Endothelial cell of umbilical vein (primary cell): ENCODE data around the gene PRKCD. TPM values are rescaled to one million over a fixed set of nuclear protein-coding genes. Genes with fewer than 3 reads are reported as not detected.

Source experiments
- BruUV-seq: library from RNA; stranded (reverse); fragments of 400-500 nt; replicated peaks from 2 replicates; lab custom pipeline; 2021; lab: Mats Ljungman, UMichigan
- CTCF ChIA-PET: fragments of 300-600, 350-600 bp; sonication (Branson Sonifier 250); formaldehyde crosslinking; loops from one replicate; lab custom pipeline; 2021; ENCODE audit warnings: antibody characterized with exemption, inconsistent platforms; lab: Charles Lee
- POLR2A ChIA-PET: fragments of 300-600, 350-600 bp; sonication (Branson Sonifier 250); formaldehyde crosslinking; loops from one replicate; lab custom pipeline; 2021; ENCODE audit warnings: antibody characterized with exemption, inconsistent platforms; lab: Charles Lee
- DNase-seq: peaks from one replicate; pipeline ENCODE4 v3.0.0-alpha.2; 2011; ENCODE audit warnings: low read depth, low spot score
- FAIRE-seq: peaks from 2 replicates; lab custom pipeline; 2011; peaks lifted over from hg19 to GRCh38; lab: Jason Lieb, UNC
- H2AFZ ChIP-seq: 2 replicates; pipeline ENCODE4 v1.6.0; 2012; ENCODE audit warnings: low read depth, low read length, control low read depth, inconsistent platforms
- H3K27ac ChIP-seq: 2 replicates; pipeline ENCODE4 v1.5.1; 2011; ENCODE audit warnings: low read depth, mild to moderate bottlenecking, control low read depth, low read length, moderate library complexity; ENCODE audit not compliant: insufficient read depth
- H3K27me3 ChIP-seq, 2 experiments: 2 replicates each; pipeline versions ENCODE4 v1.6.0 to v1.6.1; 2011; ENCODE audit warnings: low read length in 2 of 2, mixed read lengths in 1 of 2; ENCODE audit not compliant: control insufficient read depth in 2 of 2, insufficient read depth in 2 of 2
- H3K36me3 ChIP-seq, 2 experiments: 2 replicates in 1 of 2; 3 replicates in 1 of 2; pipeline ENCODE4 v1.5.1; 2011; ENCODE audit warnings: low read length in 2 of 2, mild to moderate bottlenecking in 1 of 2, moderate library complexity in 1 of 2; ENCODE audit not compliant: control insufficient read depth in 2 of 2, insufficient read depth in 2 of 2; ENCODE audit errors: extremely low read depth in 1 of 2
- H3K4me1 ChIP-seq: 3 replicates; pipeline ENCODE4 v1.5.1; 2011; ENCODE audit warnings: mild to moderate bottlenecking, low read length; ENCODE audit not compliant: control insufficient read depth, insufficient read depth; ENCODE audit errors: extremely low read depth
- H3K4me2 ChIP-seq: 2 replicates; pipeline ENCODE4 v1.6.1; 2011; ENCODE audit warnings: low read length, control low read depth, mixed read lengths; ENCODE audit not compliant: insufficient read depth
- H3K4me3 ChIP-seq, 3 experiments: fragments of 200-600 bp in 1 of 3; sonication (generic), shearing (Covaris generic) in 1 of 3; replicated peaks in 1 of 3; 2 replicates each; pipeline ENCODE4 v1.5.1; 2011 to 2016; ENCODE audit warnings: control low read depth in 3 of 3, low read length in 3 of 3, mild to moderate bottlenecking in 2 of 3, inconsistent platforms in 1 of 3, low read depth in 1 of 3, moderate library complexity in 1 of 3; ENCODE audit not compliant: insufficient read depth in 1 of 3
- H3K79me2 ChIP-seq: 2 replicates; pipeline ENCODE4 v1.6.0; 2012; ENCODE audit warnings: low read length, inconsistent platforms; ENCODE audit not compliant: control insufficient read depth, insufficient read depth
- H3K9ac ChIP-seq: replicated peaks from 2 replicates; pipeline ENCODE3; 2011; ENCODE audit warnings: low read length, control low read depth; ENCODE audit not compliant: insufficient read depth; ENCODE audit errors: extremely low read depth
- H3K9me1 ChIP-seq: replicated peaks from 3 replicates; pipeline ENCODE4 v1.6.0; 2011; ENCODE audit warnings: mild to moderate bottlenecking, low read length; ENCODE audit not compliant: control insufficient read depth, insufficient read depth; ENCODE audit errors: extremely low read depth
- H3K9me3 ChIP-seq: replicated peaks from 2 replicates; pipeline ENCODE4 v1.5.1; 2012; ENCODE audit warnings: low read length, inconsistent platforms; ENCODE audit not compliant: control insufficient read depth, insufficient read depth
- H4K20me1 ChIP-seq: replicated peaks from 2 replicates; pipeline ENCODE3; 2011; ENCODE audit warnings: mild to moderate bottlenecking, low read length; ENCODE audit not compliant: control insufficient read depth, insufficient read depth; ENCODE audit errors: extremely low read depth
- EZH2 ChIP-seq: IDR thresholded peaks from 2 replicates; pipeline ENCODE4 v1.6.1; 2012; ENCODE audit warnings: borderline replicate concordance, low read depth, mild to moderate bottlenecking, moderate library complexity, low read length, inconsistent platforms; ENCODE audit not compliant: severe bottlenecking
- FOS ChIP-seq: IDR thresholded peaks from 2 replicates; pipeline ENCODE4 v1.6.1; 2011; ENCODE audit warnings: mild to moderate bottlenecking, low read length, moderate library complexity, borderline replicate concordance; ENCODE audit not compliant: insufficient read depth
- GATA2 ChIP-seq: IDR thresholded peaks from 2 replicates; pipeline ENCODE4 v1.7.0; 2011; ENCODE audit warnings: low read depth, mild to moderate bottlenecking, moderate library complexity, mixed read lengths, low read length; ENCODE audit not compliant: insufficient read length, insufficient read depth
- JUN ChIP-seq: IDR thresholded peaks from 2 replicates; pipeline ENCODE4 v1.6.1; 2011; ENCODE audit warnings: borderline replicate concordance, low read depth; ENCODE audit not compliant: insufficient read length, insufficient read depth
- MAX ChIP-seq: IDR thresholded peaks from 2 replicates; pipeline ENCODE4 v1.6.1; 2011; ENCODE audit not compliant: insufficient read depth, insufficient read length
- MYC ChIP-seq: IDR thresholded peaks from one replicate; pipeline ENCODE4 v1.6.1; 2011; ENCODE audit warnings: mild to moderate bottlenecking, low read depth, low read length
- POLR2A ChIP-seq: IDR thresholded peaks from 2 replicates; pipeline ENCODE4 v1.6.1; 2012; ENCODE audit warnings: low read depth, mild to moderate bottlenecking, control low read depth, low read length
- POLR2AphosphoS5 ChIP-seq: IDR thresholded peaks from 2 replicates; pipeline ENCODE4 v1.6.1; 2012; ENCODE audit warnings: low read depth, mild to moderate bottlenecking, control low read depth, low read length, moderate library complexity; ENCODE audit not compliant: insufficient read depth
- dilution Hi-C: fragments of 300-500 bp; cut with MboI; formaldehyde crosslinking; loops from one replicate; pipeline ENCODE4 v1.15.0; 2019; ENCODE audit warnings: low sequenced_read_pairs; ENCODE audit not compliant: extremely low pct_ligation_motif_present
- intact Hi-C: fragments of 100-400 bp; cut with micrococcal nuclease; formaldehyde crosslinking; loops from one replicate; pipeline ENCODE4 v1.10.0; 2022
- polyA plus RNA-seq, 4 experiments: library from polyadenylated mRNA; depleted of rRNA in 3 of 4; stranded (reverse) in 3 of 4; unstranded in 1 of 4; fragments of >200 nt; gene quantifications; 2 replicates each; pipeline versions ENCODE4 v1.2.1 to v1.2.3, GENCODE V29; 2011 to 2012; ENCODE audit warnings: missing spikeins in 1 of 4
- total RNA-seq: library from RNA; stranded (reverse); gene quantifications from 2 replicates; pipeline ENCODE4 v1.2.3, GENCODE V29; 2021
- TF ChIP-seq, protein P1 (sequence below), 2 donors: IDR thresholded peaks; 1 replicate in 1 of 2; 2 replicates in 1 of 2; pipeline ENCODE4 v1.5.1; 2011; ENCODE audit warnings: low read length in 2 of 2, mild to moderate bottlenecking in 2 of 2, moderate library complexity in 2 of 2, control low read depth in 1 of 2, inconsistent platforms in 1 of 2, low read depth in 1 of 2; ENCODE audit not compliant: insufficient read depth in 1 of 2; ENCODE audit errors: extremely low read depth in 1 of 2

PRKCD gene
- total and polyA plus RNA-seq, 2 donors (not counting 3 experiments of a cell fraction or from before 2014, with no cell fraction given) = 15.5 to 19.0 TPM

GRCh38 chr3:53232641-53233377 lies 71.8 kb downstream of the PRKCD start:
- no peaks in the 10 kb centered on the region for H4K20me1 ChIP-seq
- FAIRE-seq (no peak), DNase-seq (no peak)
- H3K27ac ChIP-seq = no peak overlapping the region
- no peaks in the 10 kb centered on the region for H3K27me3 ChIP-seq
- no TSS peak for BruUV-seq
- no peak overlapping the region for H3K4me2 ChIP-seq
- peaks cover 51 to 67% of the 10 kb centered on the region in 2 experiments for H3K36me3 ChIP-seq
- H3K4me1 ChIP-seq = peaks cover 25% of the 10 kb centered on the region
- H3K9ac ChIP-seq = no peak overlapping the region
- dilution Hi-C loops = no loop called here
- H3K79me2 ChIP-seq = peaks cover 48% of the 10 kb centered on the region
- ChIA-PET CTCF (interaction anchor here (0.9 kb wide), 2 partner anchors 12 to 13 kb away, joined by 3 read pairs; no protein-coding TSS in a partner anchor), POLR2A (no interaction called here)
- H2AFZ ChIP-seq = no peak overlapping the region
- TF ChIP-seq EZH2 (no peak), FOS (no peak), JUN (no peak), POLR2AphosphoS5 (no peak), MYC (no peak), MAX (no peak), POLR2A (no peak), GATA2 (no peak)
- TF ChIP-seq, protein P1, sequence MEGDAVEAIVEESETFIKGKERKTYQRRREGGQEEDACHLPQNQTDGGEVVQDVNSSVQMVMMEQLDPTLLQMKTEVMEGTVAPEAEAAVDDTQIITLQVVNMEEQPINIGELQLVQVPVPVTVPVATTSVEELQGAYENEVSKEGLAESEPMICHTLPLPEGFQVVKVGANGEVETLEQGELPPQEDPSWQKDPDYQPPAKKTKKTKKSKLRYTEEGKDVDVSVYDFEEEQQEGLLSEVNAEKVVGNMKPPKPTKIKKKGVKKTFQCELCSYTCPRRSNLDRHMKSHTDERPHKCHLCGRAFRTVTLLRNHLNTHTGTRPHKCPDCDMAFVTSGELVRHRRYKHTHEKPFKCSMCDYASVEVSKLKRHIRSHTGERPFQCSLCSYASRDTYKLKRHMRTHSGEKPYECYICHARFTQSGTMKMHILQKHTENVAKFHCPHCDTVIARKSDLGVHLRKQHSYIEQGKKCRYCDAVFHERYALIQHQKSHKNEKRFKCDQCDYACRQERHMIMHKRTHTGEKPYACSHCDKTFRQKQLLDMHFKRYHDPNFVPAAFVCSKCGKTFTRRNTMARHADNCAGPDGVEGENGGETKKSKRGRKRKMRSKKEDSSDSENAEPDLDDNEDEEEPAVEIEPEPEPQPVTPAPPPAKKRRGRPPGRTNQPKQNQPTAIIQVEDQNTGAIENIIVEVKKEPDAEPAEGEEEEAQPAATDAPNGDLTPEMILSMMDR (IDR thresholded peaks at IDR 0.05; ENCODE audit: extremely low read depth in 1 of 2, insufficient read depth in 1 of 2, low read depth in 1 of 2, low read length in 2 of 2) = no peak
- no peaks in the 10 kb centered on the region for H3K9me3 ChIP-seq
- no peaks in the 10 kb centered on the region for H3K9me1 ChIP-seq
- no peak overlapping the region for H3K4me3 ChIP-seq
- intact Hi-C loops = no loop called here
